SK-N-SH (cell line): ENCODE data around the gene DVL2. TPM values are rescaled to one million over a fixed set of nuclear protein-coding genes. Genes with fewer than 3 reads are reported as not detected.
A peak's percentile ranks its signal among the peaks of the same experiment; 100 is the strongest.
"Not testable (repeated sequence)": the region's sequence is repeated elsewhere in the genome, so short reads cannot be mapped to it uniquely, and the experiment has no call there.

ENCODE experiments used
- CTCF ChIA-PET: fragments of 300-600, 350-600 bp; formaldehyde crosslinking; extraction: SDS; loops from one replicate; lab custom pipeline; 2021; lab: Yijun Ruan, JAX
- POLR2A ChIA-PET: fragments of 350-600 bp; sonication (Branson Sonifier 250); formaldehyde crosslinking; extraction: SDS; loops from one replicate; lab custom pipeline; 2020; ENCODE audit warnings: antibody characterized with exemption, inconsistent platforms; lab: Yijun Ruan, JAX
- DNase-seq: peaks from one replicate; pipeline ENCODE4 v3.0.0; 2012
- H2AFZ ChIP-seq: fragments of 200-600 bp; sonication (generic); 2 replicates; pipeline ENCODE4 v1.8.1; 2016; ENCODE audit warnings: antibody characterized with exemption, mild to moderate bottlenecking, low read depth
- H3F3A ChIP-seq: fragments of 200-600 bp; sonication (generic); replicated peaks from 2 replicates; pipeline ENCODE3; 2016; ENCODE audit warnings: antibody characterized with exemption, mild to moderate bottlenecking; ENCODE audit not compliant: insufficient read depth
- H3K27ac ChIP-seq, 2 experiments: fragments of 200-500 bp in 1 of 2; fragments of 200-600 bp in 1 of 2; sonication (Bioruptor generic) in 1 of 2; sonication (generic), shearing (Covaris generic) in 1 of 2; 2 replicates each; pipeline versions ENCODE4 v1.5.1 to v1.6.1; 2014 to 2016; ENCODE audit warnings: low read depth in 2 of 2, inconsistent platforms in 1 of 2, low read length in 1 of 2, mild to moderate bottlenecking in 1 of 2, mixed read lengths in 1 of 2
- H3K27me3 ChIP-seq: fragments of 200-600 bp; sonication (generic), shearing (Covaris generic); 2 replicates; pipeline ENCODE4 v1.6.1; 2016; ENCODE audit warnings: mixed run types; ENCODE audit not compliant: insufficient read depth
- H3K36me3 ChIP-seq, 2 experiments: fragments of 200-500 bp in 1 of 2; fragments of 200-600 bp in 1 of 2; sonication (Bioruptor generic) in 1 of 2; sonication (generic) in 1 of 2; replicated peaks in 1 of 2; 2 replicates each; pipeline versions ENCODE3 to v1.5.1; 2014 to 2016; ENCODE audit warnings: low read length in 1 of 2, mild to moderate bottlenecking in 1 of 2; ENCODE audit not compliant: insufficient read depth in 2 of 2, control insufficient read depth in 1 of 2
- H3K4me1 ChIP-seq, 2 experiments: fragments of 200-500 bp in 1 of 2; fragments of 200-600 bp in 1 of 2; sonication (Bioruptor generic) in 1 of 2; sonication (generic), shearing (Covaris generic) in 1 of 2; 2 replicates each; pipeline versions ENCODE4 v1.5.1 to v1.6.1; 2014 to 2016; ENCODE audit warnings: low read depth in 1 of 2, low read length in 1 of 2, mixed run types in 1 of 2; ENCODE audit not compliant: insufficient read depth in 2 of 2, control insufficient read depth in 1 of 2
- H3K4me2 ChIP-seq: fragments of 200-600 bp; sonication (generic), shearing (Covaris generic); 2 replicates; pipeline ENCODE4 v1.6.1; 2017; ENCODE audit warnings: mixed run types
- H3K4me3 ChIP-seq, 2 experiments: fragments of 200-500 bp in 1 of 2; fragments of 200-600 bp in 1 of 2; sonication (Bioruptor generic) in 1 of 2; sonication (generic), shearing (Covaris generic) in 1 of 2; 2 replicates each; pipeline versions ENCODE4 v1.5.1 to v1.8.1; 2014 to 2016; ENCODE audit warnings: low read depth in 2 of 2, inconsistent platforms in 1 of 2, low read length in 1 of 2, mild to moderate bottlenecking in 1 of 2, mixed read lengths in 1 of 2, moderate library complexity in 1 of 2
- H3K79me2 ChIP-seq: fragments of 200-600 bp; sonication (generic); 2 replicates; pipeline ENCODE4 v1.8.1; 2017; ENCODE audit warnings: mild to moderate bottlenecking; ENCODE audit not compliant: insufficient read depth
- H3K9ac ChIP-seq: fragments of 200-600 bp; sonication (generic); 2 replicates; pipeline ENCODE4 v1.6.1; 2017; ENCODE audit warnings: mixed run types
- H3K9me2 ChIP-seq: fragments of 200-600 bp; sonication (generic); 2 replicates; pipeline ENCODE4 v1.6.1; 2017; ENCODE audit warnings: mixed run types
- H3K9me3 ChIP-seq: fragments of 200-600 bp; sonication (generic); 2 replicates; pipeline ENCODE4 v1.6.1; 2017; ENCODE audit warnings: mixed run types, mild to moderate bottlenecking, moderate library complexity
- H4K20me1 ChIP-seq: fragments of 200-600 bp; sonication (generic); 2 replicates; pipeline ENCODE4 v1.6.1; 2017; ENCODE audit warnings: mild to moderate bottlenecking, mixed run types; ENCODE audit not compliant: insufficient read depth
- CHD2 ChIP-seq: fragments of 150-350 bp; IDR thresholded peaks from 2 replicates; pipeline ENCODE4 v1.6.1; 2018; ENCODE audit warnings: low read length; ENCODE audit not compliant: partially characterized antibody
- EZH2phosphoT487 ChIP-seq: fragments of 200-600 bp; sonication (generic); IDR thresholded peaks from 2 replicates; pipeline ENCODE4 v1.6.1; 2017; ENCODE audit warnings: low read depth, mixed run types, mild to moderate bottlenecking, antibody characterized with exemption, moderate library complexity, borderline replicate concordance
- FOXJ3 ChIP-seq: sonication (generic); formaldehyde crosslinking; IDR thresholded peaks from 2 replicates; pipeline ENCODE4 v1.5.1; 2020; ENCODE audit warnings: mild to moderate bottlenecking, missing genetic modification reagents
- GABPA ChIP-seq: IDR thresholded peaks from 2 replicates; pipeline ENCODE4 v1.4.0; 2012; ENCODE audit warnings: low read depth, mild to moderate bottlenecking
- NFIC ChIP-seq: IDR thresholded peaks from 2 replicates; pipeline ENCODE4 v1.4.0; 2012; ENCODE audit warnings: borderline replicate concordance
- RCOR1 ChIP-seq: fragments of 150-350 bp; IDR thresholded peaks from 2 replicates; pipeline ENCODE4 v1.6.1; 2017; ENCODE audit warnings: antibody characterized with exemption, low read length
- YY1 ChIP-seq: IDR thresholded peaks from 2 replicates; pipeline ENCODE4 v1.4.0; 2012; ENCODE audit warnings: low read depth, mild to moderate bottlenecking
- WGBS: methylation state at CpG from one replicate; pipeline ENCODE4 v1.1.6; 2017; ENCODE audit warnings: low lambda C conversion rate; 5-methylcytosine and 5-hydroxymethylcytosine counted together
- polyA plus RNA-seq, 3 experiments: library from polyadenylated mRNA; depleted of rRNA; stranded (reverse); fragments of >200 nt; gene quantifications; 2 replicates each; pipeline ENCODE4 v1.2.3, GENCODE V29; 2012
- TF ChIP-seq, protein P1 (sequence below): IDR thresholded peaks from 2 replicates; pipeline ENCODE4; 2012
- TF ChIP-seq, protein P2 (sequence below): IDR thresholded peaks from 2 replicates; pipeline ENCODE4 v1.4.0; 2012; ENCODE audit warnings: low read depth, borderline replicate concordance

Gene DVL2
- polyA plus RNA-seq, 1 of the 3 experiments (the other 2 are of a cell fraction): 8.3 TPM

DNA sequence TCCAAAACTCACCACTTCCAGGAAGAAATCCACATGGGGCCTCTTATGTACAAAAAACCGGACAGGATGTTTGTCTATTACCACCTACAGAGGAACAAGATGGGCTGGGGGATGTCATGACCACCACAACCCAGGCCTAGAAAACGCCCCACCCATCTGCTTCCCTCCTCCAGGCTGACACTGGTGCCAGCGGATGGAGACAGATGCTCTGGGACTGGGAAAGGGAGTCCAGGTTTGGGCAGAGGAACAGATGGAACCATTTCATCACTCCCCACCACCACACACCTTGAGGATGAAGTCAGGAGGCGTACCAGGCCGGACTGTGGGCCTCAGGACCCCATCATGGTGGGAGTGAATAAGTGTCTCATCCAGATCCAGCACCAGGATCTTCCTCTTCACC, 12.5 kb upstream of the DVL2 start:
- ChIA-PET CTCF (interaction anchor here (1.0 to 1.3 kb wide), 2 partner anchors 33 to 49 kb away, joined by 5 read pairs; no protein-coding TSS in a partner anchor), POLR2A (no interaction called here)
- H4K20me1 ChIP-seq: no peaks in the 10 kb centered on the region
- H3K9me2 ChIP-seq: no peaks in the 10 kb centered on the region
- H3K27me3 ChIP-seq: no peaks in the 10 kb centered on the region
- WGBS: 91% methylated on average over 3 of the region's 5 CpGs
- no peak overlapping the region for H2AFZ ChIP-seq
- H3K4me1 ChIP-seq: peaks cover 6 to 24% of the 10 kb centered on the region in 2 experiments; a peak in 3 of 4 replicates
- peaks cover 18 to 31% of the 10 kb centered on the region in 2 experiments for H3K36me3 ChIP-seq
- no peak overlapping the region for H3K4me2 ChIP-seq
- no peak for DNase-seq
- H3K9me3 ChIP-seq: no peaks in the 10 kb centered on the region
- peaks cover 61% of the 10 kb centered on the region for H3K79me2 ChIP-seq
- H3F3A ChIP-seq: peaks cover 23% of the 10 kb centered on the region
- TF ChIP-seq NFIC (no peak), FOXJ3 (no peak), YY1 (no peak), EZH2phosphoT487 (no peak), RCOR1 (no peak)
- TF ChIP-seq, protein P1, sequence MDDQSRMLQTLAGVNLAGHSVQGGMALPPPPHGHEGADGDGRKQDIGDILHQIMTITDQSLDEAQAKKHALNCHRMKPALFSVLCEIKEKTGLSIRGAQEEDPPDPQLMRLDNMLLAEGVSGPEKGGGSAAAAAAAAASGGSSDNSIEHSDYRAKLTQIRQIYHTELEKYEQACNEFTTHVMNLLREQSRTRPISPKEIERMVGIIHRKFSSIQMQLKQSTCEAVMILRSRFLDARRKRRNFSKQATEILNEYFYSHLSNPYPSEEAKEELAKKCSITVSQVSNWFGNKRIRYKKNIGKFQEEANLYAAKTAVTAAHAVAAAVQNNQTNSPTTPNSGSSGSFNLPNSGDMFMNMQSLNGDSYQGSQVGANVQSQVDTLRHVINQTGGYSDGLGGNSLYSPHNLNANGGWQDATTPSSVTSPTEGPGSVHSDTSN: no peak
- TF ChIP-seq, protein P2, sequence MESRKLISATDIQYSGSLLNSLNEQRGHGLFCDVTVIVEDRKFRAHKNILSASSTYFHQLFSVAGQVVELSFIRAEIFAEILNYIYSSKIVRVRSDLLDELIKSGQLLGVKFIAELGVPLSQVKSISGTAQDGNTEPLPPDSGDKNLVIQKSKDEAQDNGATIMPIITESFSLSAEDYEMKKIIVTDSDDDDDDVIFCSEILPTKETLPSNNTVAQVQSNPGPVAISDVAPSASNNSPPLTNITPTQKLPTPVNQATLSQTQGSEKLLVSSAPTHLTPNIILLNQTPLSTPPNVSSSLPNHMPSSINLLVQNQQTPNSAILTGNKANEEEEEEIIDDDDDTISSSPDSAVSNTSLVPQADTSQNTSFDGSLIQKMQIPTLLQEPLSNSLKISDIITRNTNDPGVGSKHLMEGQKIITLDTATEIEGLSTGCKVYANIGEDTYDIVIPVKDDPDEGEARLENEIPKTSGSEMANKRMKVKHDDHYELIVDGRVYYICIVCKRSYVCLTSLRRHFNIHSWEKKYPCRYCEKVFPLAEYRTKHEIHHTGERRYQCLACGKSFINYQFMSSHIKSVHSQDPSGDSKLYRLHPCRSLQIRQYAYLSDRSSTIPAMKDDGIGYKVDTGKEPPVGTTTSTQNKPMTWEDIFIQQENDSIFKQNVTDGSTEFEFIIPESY: no peak
- H3K9ac ChIP-seq: no peak overlapping the region
- H3K4me3 ChIP-seq: no peak overlapping the region
- no peak overlapping the region for H3K27ac ChIP-seq

DNA sequence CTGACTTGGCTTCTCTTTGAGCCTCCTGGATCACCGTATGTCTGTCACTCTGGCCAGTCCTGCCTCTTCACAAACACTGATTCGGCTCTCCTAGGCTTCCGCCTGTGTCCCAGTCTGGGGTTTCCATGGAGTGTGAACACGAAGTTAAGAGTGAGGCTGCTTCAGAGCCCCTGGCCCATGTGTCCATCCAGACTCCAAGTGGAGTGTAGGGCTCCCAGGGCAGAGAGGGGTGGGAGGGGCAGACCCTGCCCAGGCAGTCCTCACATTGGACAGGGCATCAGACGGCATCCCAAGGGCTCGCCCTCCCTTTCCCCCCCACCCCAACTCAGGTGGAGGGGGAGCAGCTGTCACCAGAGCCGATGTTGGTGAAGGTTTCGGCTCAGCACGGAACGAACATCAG, 9.5 kb upstream of the DVL2 start:
- not testable (repeated sequence) for H3K9me2 ChIP-seq, H3K9ac ChIP-seq, H3K27ac ChIP-seq, DNase-seq, H3K4me3 ChIP-seq, H3K9me3 ChIP-seq, H3K4me2 ChIP-seq, H2AFZ ChIP-seq, H3K27me3 ChIP-seq, H4K20me1 ChIP-seq
- WGBS: 89% methylated on average over 8 of the region's 10 CpGs
- Histone ChIP-seq H3K79me2 (peaks cover 62% of the 10 kb centered on the region), H3K4me1 (peaks cover 12 to 19% of the 10 kb centered on the region in 2 experiments; a peak in 3 of 4 replicates), H3K36me3 (peaks cover 31 to 44% of the 10 kb centered on the region in 2 experiments), H3F3A (peaks cover 43% of the 10 kb centered on the region)
- POLR2A ChIA-PET: interaction anchor here (0.6 to 1.8 kb wide), 2 partner anchors 9 to 60 kb away, joined by 5 to 7 read pairs; partner anchors contain the start of gene DVL2
- CTCF ChIA-PET: interaction anchor here (0.9 to 3.7 kb wide), 3 partner anchors 24 to 107 kb away, joined by 3 to 15 read pairs (median 3); partner anchors contain the start of genes ACADVL and DLG4

DNA sequence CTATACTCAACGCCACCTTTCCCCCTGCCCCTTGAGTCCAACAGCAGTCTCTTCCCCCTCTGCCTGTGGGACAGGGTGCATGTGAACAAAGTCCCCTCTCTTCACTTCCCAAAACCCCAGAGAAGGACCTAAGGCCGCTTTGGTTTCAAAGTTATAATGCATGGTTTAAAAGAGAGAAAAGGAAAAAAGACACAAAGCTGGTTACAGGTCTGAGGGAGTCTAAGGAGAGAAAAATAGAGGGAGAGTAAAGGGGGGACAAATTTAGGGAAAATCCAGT, 9.1 kb upstream of the DVL2 start:
- TF ChIP-seq, protein P2: no peak
- TF ChIP-seq GABPA (no peak), RCOR1 (no peak), CHD2 (no peak)
- H3K36me3 ChIP-seq: peaks cover 31 to 44% of the 10 kb centered on the region in 2 experiments
- H3K27me3 ChIP-seq: no peaks in the 10 kb centered on the region
- no peak for DNase-seq
- H3F3A ChIP-seq: peaks cover 43% of the 10 kb centered on the region
- peak overlapping the region; percentile 88 to 99 for H3K27ac ChIP-seq
- no peaks in the 10 kb centered on the region for H3K9me3 ChIP-seq
- ChIA-PET CTCF (interaction anchor here (1.0 to 5.6 kb wide), 5 partner anchors 8 to 108 kb away, joined by 3 to 35 read pairs (median 6); partner anchors contain the start of genes ACADVL, CTDNEP1, DLG4 and ELP5), POLR2A (interaction anchor here (1.2 to 1.8 kb wide), 4 partner anchors 8 to 28 kb away, joined by 5 to 7 read pairs (median 6); partner anchors contain the start of genes CTDNEP1, DVL2 and ELP5)
- no peak overlapping the region for H2AFZ ChIP-seq
- no peaks in the 10 kb centered on the region for H4K20me1 ChIP-seq
- H3K9me2 ChIP-seq: no peaks in the 10 kb centered on the region
- 71% methylated on average over 2 of the region's 2 CpGs for WGBS
- peak overlapping the region; percentile 79 for H3K4me2 ChIP-seq
- peak overlapping the region; percentile 80 to 98 for H3K4me3 ChIP-seq
- peaks cover 61% of the 10 kb centered on the region for H3K79me2 ChIP-seq
- H3K9ac ChIP-seq: peak overlapping the region; percentile 97
- H3K4me1 ChIP-seq: peaks cover 12 to 19% of the 10 kb centered on the region in 2 experiments; a peak in 3 of 4 replicates
